HG02678 (cell line): ENCODE measurements around the gene GTF3C4.
"Not testable (repeated sequence)": the region's sequence is repeated elsewhere in the genome, so short reads cannot be mapped to it uniquely, and the experiment has no call there.

Source experiments
- ATAC-seq: cut with Tn5 transposase; IDR thresholded peaks from one replicate; pipeline ENCODE4 v1.9.1; 2021; ENCODE audit warnings: mild to moderate bottlenecking, moderate library complexity; ENCODE audit not compliant: unreplicated experiment

The GTF3C4 gene

DNA sequence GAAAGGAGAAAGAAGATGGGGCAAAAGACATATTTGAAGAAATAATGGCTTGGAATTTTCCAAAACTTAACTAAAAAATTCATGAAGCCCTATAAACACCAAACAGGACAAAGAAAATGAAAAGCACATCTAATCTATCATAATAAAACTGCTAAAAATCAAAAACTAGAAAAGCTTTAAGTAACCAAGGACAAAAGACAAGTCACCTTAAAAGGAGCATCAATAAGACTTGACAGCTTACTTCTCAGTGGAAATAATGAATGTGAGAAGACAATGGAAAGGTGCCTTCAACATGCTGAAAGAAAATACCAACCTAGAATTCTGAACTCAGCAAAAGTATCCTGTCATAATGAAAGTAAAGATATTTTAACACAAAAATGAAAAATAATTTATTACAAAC, 27.0 kb downstream of the GTF3C4 start:
- no peak for ATAC-seq

DNA sequence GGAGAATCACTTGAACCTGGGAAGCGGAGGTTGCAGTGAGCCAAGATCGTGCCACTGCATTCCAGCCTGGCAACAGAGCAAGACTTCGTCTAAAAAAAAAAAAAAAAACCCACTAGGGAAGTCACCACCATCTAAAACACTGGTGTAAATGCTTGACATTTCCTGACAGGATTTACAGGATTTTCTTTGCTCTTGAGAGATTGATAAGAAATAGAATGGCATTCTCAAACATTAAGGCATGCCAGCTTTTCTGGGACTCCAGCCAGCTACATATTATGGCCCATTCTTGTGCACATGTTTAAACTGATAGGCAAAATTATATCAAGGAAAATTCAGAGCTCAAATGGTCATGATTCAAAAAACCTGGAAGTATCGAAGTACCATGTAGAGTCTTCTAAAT, 28.7 kb downstream of the GTF3C4 start:
- ATAC-seq: no peak

DNA sequence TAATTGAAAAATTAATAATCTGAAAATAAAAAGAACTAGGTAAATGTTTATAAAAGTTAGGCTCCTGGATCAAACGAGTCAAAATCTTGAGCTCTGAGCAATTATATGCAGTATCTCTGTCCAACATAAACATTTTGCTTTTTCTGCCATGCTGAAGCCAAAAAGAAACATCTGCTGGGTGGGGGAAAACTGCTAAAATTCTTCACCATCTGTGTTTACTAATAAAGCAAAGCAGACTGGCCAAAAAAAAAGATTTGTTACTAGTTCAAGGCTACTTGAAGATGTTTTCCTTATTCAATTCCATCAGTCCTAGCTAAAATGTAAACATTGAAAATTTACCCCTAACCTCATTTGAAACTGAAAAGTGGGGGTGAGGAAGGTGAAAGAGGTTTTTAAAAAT, 29.7 kb downstream of the GTF3C4 start:
- ATAC-seq: no peak

DNA sequence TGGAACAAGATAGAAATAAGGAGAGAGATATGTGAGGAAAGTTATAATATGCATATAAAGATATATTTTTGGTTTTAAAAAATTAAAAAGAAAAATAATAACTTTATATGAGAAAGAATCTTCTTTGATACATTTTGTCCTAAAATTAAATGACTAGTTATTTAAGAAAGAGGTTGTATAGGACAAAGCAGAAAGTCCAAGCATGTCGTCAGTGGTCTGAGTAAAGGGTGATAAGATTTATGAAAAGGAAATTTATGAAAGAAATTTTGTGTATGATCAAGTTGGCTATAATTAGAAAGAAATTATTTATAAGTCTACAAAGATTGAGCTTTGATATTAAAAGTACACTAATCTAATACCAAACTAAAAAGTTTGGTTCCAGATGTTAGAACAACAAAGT, 32.0 kb downstream of the GTF3C4 start:
- no peak for ATAC-seq

DNA sequence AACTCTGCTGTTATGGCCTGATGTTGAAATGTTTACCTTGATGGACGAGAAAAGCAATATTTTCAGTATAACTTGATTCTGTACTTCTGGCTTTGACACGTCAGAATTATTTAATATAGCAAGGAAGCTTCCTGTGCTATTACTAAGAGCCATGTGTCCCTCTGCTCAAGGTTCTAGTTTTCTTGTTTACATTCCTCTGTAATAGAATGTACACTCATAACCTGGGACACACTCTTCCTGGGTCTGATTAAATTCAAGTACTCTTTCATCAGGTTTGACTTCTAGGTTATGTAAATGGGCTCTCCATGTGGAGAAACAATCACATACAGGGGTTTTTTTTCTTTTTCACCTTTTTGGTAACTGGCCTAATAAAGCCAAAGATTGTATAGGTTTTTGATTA, 33.1 kb downstream of the GTF3C4 start:
- ATAC-seq: no peak

DNA sequence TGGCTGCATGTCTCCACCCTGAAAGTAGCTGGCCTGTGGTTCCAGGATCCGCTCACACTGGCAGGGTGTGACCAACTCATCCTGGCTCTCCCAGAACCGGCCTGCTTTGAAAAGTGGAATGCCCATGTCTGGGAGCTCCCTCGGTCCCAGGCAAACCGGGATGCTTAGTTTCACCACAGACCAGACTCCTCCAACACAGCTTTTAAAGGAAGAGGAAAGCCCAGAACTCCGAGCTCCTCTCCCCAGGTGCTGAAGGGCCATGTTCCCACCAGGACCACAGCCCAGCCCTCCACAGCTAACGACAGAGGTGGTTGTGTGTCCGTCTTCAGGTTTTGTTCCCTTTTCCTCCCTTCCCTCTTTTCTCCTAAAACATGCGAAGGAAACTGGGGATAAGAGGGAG, 38.0 kb downstream of the GTF3C4 start:
- no peak for ATAC-seq

DNA sequence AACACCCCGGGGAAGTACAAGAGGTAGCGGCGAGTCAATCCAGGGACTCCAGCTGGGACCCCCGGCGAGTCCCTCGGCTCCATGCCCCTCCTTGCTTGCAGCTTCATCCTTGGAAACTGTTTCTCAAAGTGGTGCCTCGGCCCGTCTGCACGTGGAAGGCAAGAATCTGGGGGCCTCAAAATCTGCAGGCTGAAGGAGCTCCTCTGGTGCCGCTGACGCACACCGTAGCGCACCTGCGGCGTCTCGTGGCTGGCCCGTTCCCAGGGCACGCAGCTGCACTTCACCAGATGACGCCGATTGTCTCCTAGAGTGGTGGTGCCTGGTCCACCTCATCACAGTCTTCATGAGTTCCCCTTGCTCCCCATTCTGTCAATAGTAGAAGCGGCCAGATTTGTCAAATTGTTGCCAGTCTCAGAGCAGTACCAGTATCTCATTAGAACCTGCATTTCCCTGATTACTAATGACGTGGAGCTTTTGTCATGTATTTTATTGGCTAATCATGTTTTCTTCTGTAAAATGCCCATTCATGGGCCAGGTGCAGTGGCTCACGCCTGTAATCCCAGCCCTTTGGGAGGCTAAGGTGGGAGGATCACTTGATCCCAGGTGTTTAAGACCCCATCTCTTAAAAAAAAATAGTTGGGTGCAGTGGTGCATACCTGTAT, 38.6 kb downstream of the GTF3C4 start:
- no peak for ATAC-seq

DNA sequence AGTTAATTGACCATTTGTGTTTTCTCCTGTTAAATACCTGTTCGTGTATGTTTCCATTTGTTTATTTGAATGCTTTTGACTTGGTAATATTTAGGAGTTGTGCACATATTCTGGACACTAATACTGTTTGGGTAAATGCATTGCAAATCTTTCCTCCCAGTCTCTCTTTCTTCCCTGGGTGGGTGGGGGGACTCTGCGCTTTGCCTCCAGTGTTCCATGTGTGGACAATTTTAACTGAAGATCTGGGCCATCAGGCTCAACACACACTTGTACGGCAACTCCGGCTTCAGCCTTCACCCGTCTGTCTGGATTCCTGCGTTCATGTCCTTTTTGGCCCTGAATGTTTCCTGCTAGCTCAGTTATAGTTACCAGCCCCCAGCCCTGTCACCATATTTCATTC, 40.1 kb downstream of the GTF3C4 start:
- no peak for ATAC-seq

DNA sequence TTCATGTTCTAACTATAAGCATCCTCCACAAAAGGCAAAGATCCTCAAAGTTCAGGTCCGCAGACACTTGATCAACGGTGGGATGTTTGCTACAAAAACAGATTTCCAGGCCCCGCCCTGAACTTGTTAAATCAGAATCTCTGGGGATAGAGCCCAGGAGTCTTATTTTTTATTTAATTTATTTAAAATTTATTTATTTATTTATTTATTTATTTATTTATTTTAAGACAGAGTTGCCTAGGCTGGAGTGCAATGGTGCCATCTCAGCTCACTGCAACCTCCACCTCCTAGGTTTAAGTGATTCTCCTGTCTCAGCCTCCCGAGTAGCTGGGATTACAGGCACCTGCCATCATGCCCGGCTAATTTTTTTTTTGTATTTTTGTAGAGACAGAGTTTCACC, 40.9 kb downstream of the GTF3C4 start:
- ATAC-seq: not testable (repeated sequence)

DNA sequence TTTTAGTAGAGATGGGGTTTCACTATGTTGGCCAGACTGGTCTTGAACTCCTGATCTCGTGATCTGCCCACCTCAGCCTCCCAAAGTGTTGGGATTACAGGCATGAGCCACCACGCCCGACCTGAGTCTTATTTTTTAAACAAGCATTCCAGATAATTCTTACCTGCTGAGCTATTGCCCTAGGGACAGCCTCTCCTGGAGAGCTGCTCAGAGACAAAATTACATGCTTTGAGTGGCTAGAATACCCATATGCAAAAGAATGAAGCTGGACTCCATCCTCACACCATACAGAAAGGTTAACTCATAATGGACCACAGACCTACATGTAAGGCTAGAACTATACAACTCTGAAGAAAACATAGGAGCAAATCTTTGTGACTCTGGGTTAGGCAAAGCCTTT, 41.6 kb downstream of the GTF3C4 start:
- no peak for ATAC-seq

DNA sequence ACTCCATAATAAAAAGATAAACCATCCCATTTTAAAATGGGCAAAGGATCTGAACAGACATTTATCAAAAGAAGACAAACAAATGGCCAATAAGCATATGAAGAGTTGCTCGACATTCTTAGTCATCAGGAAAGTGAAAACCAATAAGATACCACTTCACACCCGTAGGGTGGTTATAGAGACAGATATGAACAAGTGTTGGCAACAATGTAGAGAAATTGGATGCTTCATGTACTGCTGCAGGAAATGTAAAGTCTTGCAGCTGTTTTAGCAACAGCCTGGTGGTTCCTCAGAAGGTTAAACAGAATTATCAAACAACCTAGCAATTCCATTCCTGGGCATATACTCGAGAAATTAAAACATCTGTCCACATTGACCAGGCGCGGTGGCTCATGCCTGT, 42.5 kb downstream of the GTF3C4 start:
- ATAC-seq: no peak

DNA sequence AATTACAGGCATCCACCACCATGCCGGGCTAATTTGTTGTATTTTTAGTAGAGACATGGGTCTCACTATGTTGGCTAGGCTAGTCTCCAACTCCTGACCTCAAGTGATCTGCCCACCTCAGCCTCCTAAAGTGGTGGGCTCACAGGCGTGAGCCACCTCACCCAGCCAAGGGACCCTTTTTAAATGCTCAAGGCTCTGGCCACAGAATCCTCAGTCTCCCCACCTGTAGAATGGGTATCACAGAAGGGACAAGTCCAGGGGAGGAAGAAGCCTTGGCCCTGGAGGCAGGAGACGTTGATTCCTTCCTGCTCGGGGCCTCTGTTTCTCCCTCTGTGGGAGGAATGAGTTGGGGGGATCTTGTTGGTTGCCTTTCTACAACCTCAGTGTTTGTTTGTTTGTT, 45.7 kb downstream of the GTF3C4 start:
- no peak for ATAC-seq

DNA sequence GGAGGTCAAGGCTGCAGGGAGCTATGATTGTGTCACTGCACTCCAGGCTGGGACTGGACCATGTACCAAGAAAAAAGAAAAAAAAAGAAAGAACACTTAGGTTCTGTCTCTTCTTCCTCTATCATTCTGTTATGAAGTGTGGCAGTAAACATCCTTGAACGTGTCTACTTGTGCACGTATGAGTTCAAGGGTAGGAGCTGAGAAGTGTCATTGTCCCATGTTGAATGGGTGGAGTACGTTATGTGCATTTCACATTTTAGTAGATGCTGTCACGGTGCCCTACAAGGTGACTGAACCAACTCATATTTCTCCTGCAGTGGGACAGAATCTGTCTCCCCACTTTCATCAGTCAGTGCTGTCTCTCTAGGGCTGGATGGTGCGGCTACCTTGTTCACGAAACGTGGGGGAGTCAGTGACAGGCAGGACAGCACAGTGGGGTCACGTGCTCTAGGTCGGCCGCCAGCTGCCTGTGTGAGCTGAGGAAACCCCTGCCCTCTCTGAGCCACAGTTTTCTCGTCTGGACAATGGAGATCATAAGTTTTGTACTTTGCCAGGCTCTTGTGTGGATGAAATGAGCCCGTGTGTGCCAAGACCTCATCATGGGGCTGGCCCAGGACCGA, 47.2 kb downstream of the GTF3C4 start:
- no peak for ATAC-seq

DNA sequence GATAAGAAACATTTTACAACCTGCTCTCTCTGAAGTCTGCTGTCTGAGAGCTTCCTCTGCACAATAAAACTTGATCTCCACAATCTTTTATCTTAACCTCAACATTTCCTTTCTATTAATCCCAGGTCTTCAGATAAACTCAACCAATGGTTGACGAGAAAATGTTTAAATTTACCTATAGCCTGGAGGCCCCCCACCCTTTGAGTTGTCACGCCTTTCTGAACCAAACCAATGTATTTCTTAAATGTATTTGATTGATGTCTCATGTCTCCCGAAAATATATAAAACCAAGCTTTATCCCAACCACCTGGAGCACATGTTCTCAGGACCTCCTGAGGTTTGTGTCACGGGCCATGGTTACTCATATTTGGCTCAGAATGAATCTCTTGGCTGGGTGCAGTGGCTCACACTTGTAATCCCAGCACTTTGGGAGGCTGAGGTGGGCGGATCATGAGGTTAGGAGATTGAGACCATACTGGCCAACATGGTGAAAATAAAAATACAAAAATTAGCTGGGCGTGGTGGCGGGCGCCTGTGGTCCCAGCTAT, 48.2 kb downstream of the GTF3C4 start:
- ATAC-seq: not testable (repeated sequence)

DNA sequence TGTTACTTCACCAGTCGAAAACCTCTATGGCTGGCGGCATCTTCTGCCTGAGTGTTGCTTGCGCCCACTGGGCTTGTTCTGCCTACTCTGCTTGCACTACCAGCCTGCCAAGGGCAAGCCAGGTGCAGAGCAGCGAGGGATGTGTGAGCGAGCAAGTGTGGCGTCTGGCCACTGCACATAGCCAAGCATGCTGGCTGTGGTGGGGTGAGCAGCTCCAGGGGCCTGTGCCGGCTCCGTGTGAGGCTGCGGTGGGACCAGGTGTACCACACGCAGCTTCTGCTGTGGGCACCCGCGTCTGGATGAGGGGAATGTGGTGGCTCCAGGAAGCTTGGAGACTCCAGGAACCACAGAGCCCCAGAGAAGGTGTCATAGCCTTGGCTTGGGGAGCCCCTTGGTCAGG, 51.4 kb downstream of the GTF3C4 start:
- ATAC-seq: no peak

DNA sequence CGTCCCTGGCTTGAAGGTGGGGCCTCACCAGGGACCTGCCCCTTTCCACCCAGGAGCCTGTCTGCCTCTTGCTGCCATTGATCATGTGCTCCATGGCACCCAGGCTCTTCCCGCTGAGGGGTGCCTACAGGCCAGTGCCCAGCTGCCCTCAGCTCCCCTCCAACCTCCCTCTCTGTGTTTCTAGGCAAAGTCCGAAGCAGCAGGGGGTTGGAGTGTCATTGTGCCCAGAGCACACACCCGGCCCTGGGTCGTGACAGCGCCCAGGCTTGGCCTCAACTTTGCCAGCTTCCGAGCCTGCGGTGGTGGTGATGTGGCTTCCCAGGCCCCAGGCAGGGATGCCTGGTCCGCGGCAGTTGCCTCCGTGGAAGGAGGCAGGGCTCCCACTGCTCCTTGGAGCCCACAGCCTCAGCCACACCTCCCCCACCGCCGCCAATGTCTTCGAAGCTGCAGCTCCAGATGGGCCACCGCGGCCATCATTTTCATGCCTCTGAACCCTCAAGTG, 52.4 kb downstream of the GTF3C4 start:
- no peak for ATAC-seq

DNA sequence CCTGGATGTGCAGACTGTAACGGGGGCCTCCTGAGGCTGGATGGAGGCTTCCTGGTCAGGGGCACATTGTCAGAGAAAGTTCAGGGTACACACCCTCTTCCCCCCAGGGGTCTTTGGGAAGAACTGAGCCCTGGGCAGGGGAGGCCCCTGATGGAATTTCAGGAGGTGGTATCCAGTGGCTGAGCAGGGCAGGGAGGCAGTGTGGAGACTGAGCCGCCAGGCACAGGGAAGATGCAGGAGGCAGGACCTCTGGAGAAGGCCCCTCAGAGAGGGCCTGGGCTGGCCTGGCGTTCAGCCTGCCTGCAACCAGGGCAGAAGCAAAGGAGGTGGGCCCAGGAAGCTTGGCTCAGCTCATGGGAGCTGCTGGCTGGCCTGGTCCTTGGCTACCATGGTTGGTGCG, 53.5 kb downstream of the GTF3C4 start:
- ATAC-seq: no peak

DNA sequence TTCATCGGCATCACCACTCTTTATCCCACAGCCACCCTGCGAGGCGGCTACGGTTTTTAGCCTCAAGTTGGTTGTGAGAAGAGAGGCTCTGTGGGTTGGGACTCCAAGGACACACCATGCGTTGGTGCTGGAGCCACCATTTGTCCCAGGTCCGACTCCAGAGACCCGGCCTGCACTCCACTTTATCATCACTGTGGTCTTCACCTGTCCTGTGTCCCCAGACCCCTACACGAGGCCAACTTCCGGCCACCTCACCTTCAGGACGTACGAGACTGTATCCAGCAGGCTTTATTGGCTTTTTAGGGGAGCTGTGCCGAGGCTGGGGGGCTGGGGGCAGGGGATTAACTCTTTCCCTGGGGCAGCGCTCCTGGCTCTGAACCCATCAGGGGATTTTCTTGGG, 55.0 kb downstream of the GTF3C4 start:
- no peak for ATAC-seq

DNA sequence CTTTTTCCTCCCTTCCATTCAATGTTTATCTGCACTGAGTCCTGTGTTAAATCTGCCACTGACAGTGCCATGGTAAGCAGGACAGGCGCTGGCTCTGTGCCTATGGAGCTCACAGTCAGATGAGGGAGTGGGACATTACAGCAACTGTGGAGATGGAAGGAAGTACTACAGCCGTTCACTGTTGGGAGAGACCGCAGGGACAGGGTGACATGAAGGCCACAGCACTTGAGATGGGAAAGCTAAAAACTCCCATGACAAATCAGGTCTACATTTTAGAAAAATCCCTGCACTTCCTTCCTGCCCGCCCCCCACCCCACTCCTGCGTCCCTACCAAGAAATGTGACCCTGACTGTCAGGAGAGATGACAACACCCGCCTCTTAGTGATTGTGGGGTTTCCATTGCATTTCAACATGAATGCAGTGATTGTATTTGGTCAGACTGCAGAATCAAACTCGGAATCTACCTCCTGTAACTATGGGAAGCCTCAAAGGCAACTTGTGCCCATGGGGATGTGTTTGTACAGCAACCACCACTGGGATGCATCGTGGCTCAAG, 56.4 kb downstream of the GTF3C4 start:
- ATAC-seq: no peak

DNA sequence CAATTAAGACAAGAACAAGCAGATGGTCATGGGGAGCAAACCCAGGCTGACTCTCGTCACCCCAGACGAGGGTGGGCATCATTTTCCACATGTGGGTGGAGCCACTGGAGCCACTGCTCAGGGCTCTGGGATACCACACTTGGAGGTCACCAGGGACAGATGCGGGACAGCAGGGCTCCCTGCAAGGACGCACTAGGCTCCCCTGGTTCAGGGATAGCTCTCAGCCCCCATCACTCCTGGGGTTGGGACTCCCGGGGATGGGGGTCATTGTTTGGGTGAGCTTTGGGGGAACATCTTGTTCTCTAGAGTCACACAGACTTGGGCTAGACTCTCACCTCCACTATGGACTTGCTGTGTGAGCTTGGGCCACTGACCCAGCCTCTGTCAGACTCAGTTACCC, 57.8 kb downstream of the GTF3C4 start:
- no peak for ATAC-seq

DNA sequence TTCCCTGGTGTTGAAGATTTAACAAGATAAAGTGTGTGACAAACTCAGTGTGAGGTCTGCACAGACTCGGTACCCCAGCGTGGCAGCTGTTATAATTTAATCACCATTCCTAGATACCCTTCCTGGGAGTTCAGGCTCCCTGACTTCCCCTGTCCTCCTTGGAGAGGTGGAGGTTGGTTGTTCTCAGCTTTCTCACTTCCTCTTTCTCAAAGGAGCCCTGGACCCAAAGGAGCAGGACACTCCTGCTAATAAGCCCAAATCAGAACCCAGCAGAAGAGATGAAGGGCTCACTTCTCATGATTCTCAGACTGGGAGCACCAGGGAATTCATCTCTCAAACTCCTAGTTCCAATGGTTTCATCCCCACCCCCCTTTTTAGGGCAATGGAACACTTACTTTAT, 58.2 kb downstream of the GTF3C4 start:
- ATAC-seq: no peak

DNA sequence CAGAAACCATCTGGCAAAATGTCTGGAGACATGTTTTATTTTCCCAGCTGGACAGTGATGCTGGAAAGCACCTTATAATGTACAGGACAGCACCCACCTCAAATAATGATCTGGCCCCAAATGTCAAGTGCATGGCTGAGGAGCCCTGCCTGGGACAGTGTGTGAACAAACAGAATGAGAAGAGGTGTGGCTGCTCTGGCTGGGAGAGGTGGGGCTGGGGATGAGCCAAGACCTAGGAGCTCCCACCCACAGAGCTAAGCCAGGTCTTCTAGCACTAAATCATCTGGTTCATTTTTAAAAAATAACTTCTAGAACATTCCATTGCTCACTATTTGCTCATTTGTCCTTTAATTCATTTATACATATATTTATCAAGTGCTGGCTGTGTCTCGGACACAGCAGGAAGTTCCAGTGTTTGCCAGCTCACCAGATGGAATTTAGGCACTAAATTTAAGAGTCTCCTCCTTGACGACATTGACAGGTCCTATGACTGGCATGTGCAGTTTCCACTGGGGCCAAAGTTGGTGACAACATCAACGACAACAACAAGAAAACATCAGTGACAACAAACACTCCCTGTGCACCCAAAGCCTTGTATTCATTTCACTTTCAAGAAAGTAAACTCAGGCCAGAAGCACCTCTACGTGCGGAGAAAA, 59.1 kb downstream of the GTF3C4 start:
- ATAC-seq: no peak
